Liver (tissue), 9 donors: ENCODE measurements around the gene ENTPD8. TPM values are rescaled to one million over a fixed set of nuclear protein-coding genes. Genes with fewer than 3 reads are reported as not detected.

ENCODE experiments used
- DNase-seq: peaks from one replicate; pipeline ENCODE4 v3.0.0-alpha.2; 2017; ENCODE audit warnings: low spot score
- H3K27ac ChIP-seq, 2 donors: one replicate each; pipeline ENCODE4 v1.7.0; 2013; ENCODE audit warnings: inconsistent platforms in 2 of 2, low read length in 2 of 2, control low read depth in 1 of 2, low read depth in 1 of 2, mild to moderate bottlenecking in 1 of 2
- H3K27me3 ChIP-seq, 4 donors: one replicate each; pipeline versions ENCODE4 v1.6.1 to v1.7.0; 2013; ENCODE audit warnings: low read length in 3 of 4, inconsistent platforms in 1 of 4, mild to moderate bottlenecking in 1 of 4, moderate library complexity in 1 of 4; ENCODE audit not compliant: control insufficient read depth in 4 of 4, insufficient read depth in 4 of 4
- H3K36me3 ChIP-seq, 4 donors: one replicate each; pipeline versions ENCODE4 v1.6.1 to v1.7.0; 2013; ENCODE audit warnings: low read length in 3 of 4, mild to moderate bottlenecking in 3 of 4, low read depth in 1 of 4, moderate library complexity in 1 of 4; ENCODE audit not compliant: control insufficient read depth in 4 of 4, insufficient read depth in 3 of 4
- H3K4me1 ChIP-seq, 4 donors: one replicate each; pipeline versions ENCODE4 v1.6.1 to v1.7.0; 2013; ENCODE audit warnings: low read length in 3 of 4, mild to moderate bottlenecking in 3 of 4, moderate library complexity in 1 of 4; ENCODE audit not compliant: control insufficient read depth in 4 of 4, insufficient read depth in 4 of 4
- H3K4me3 ChIP-seq, 3 donors: one replicate each; pipeline versions ENCODE4 v1.6.1 to v1.7.0; 2013; ENCODE audit warnings: low read length in 3 of 3, control low read depth in 1 of 3, low read depth in 1 of 3, mild to moderate bottlenecking in 1 of 3
- H3K9ac ChIP-seq, 2 donors: one replicate each; pipeline ENCODE4 v1.7.0; 2013; ENCODE audit warnings: low read length in 2 of 2, mild to moderate bottlenecking in 2 of 2, moderate library complexity in 2 of 2, control low read depth in 1 of 2, low read depth in 1 of 2
- H3K9me3 ChIP-seq, 4 donors: one replicate each; pipeline versions ENCODE4 v1.6.1 to v1.7.0; 2013; ENCODE audit warnings: low read length in 3 of 4; ENCODE audit not compliant: control insufficient read depth in 4 of 4
- EGR1 ChIP-seq, 2 donors: IDR thresholded peaks; 2 replicates each; pipeline ENCODE4 v1.6.1; 2016 to 2018; ENCODE audit warnings: antibody characterized with exemption in 2 of 2, low read depth in 2 of 2
- FOXA1 ChIP-seq: IDR thresholded peaks from 2 replicates; pipeline ENCODE4 v1.6.1; 2016; ENCODE audit warnings: antibody characterized with exemption
- FOXA2 ChIP-seq: IDR thresholded peaks from 2 replicates; pipeline ENCODE4 v1.6.1; 2016; ENCODE audit warnings: antibody characterized with exemption
- GABPA ChIP-seq, 2 donors: IDR thresholded peaks in 1 of 2; conservative IDR thresholded peaks in 1 of 2; 2 replicates each; pipeline ENCODE4 v1.6.1; 2016; ENCODE audit warnings: antibody characterized with exemption in 2 of 2, mild to moderate bottlenecking in 1 of 2, moderate library complexity in 1 of 2
- HNF4A ChIP-seq, 2 donors: conservative IDR thresholded peaks; 2 replicates each; pipeline ENCODE4 v1.6.1; 2016; ENCODE audit warnings: antibody characterized with exemption in 2 of 2, mild to moderate bottlenecking in 2 of 2
- HNF4G ChIP-seq: IDR thresholded peaks from 2 replicates; pipeline ENCODE4 v1.6.1; 2016; ENCODE audit warnings: antibody characterized with exemption
- JUND ChIP-seq, 2 donors: IDR thresholded peaks; 2 replicates each; pipeline ENCODE4 v1.6.1; 2016; ENCODE audit warnings: antibody characterized with exemption in 2 of 2
- NR2F2 ChIP-seq: IDR thresholded peaks from 2 replicates; pipeline ENCODE4 v1.6.1; 2016; ENCODE audit warnings: antibody characterized with exemption
- RAD21 ChIP-seq, 2 donors: IDR thresholded peaks; 2 replicates each; pipeline ENCODE4 v1.6.1; 2016; ENCODE audit warnings: antibody characterized with exemption in 2 of 2, mild to moderate bottlenecking in 2 of 2
- REST ChIP-seq: IDR thresholded peaks from 2 replicates; pipeline ENCODE4 v1.6.1; 2016; ENCODE audit warnings: antibody characterized with exemption, mild to moderate bottlenecking
- RXRA ChIP-seq, 2 donors: IDR thresholded peaks; 2 replicates each; pipeline ENCODE4 v1.6.1; 2017 to 2018; ENCODE audit warnings: antibody characterized with exemption in 2 of 2, mild to moderate bottlenecking in 1 of 2
- SP1 ChIP-seq: IDR thresholded peaks from 2 replicates; pipeline ENCODE4 v1.6.1; 2018; ENCODE audit warnings: antibody characterized with exemption, mild to moderate bottlenecking
- TAF1 ChIP-seq: conservative IDR thresholded peaks from 2 replicates; pipeline ENCODE4 v1.6.1; 2016; ENCODE audit warnings: antibody characterized with exemption, mild to moderate bottlenecking
- YY1 ChIP-seq: IDR thresholded peaks from 2 replicates; pipeline ENCODE4 v1.6.1; 2016; ENCODE audit warnings: antibody characterized with exemption, mild to moderate bottlenecking
- WGBS: extraction: QIAGEN DNeasy Blood & Tissue Kit; methylation state at CpG from one replicate; pipeline ENCODE4 v1.1.7; 2013; 5-methylcytosine and 5-hydroxymethylcytosine counted together
- polyA plus RNA-seq, 2 donors: library from polyadenylated mRNA; stranded (reverse) in 1 of 2; unstranded in 1 of 2; fragments of 200-250 nt in 1 of 2; fragments of >200 nt in 1 of 2; fragmentation: Nextera tagmentation in 1 of 2; extraction: Ambion mirVana in 1 of 2; gene quantifications; one replicate each; pipeline versions ENCODE4 v1.2.1 to v1.2.3, GENCODE V29; 2013 to 2015
- total RNA-seq, 2 donors: library from RNA; depleted of rRNA; stranded (reverse); fragments of >200 nt; gene quantifications; one replicate each; pipeline ENCODE4 v1.2.3, GENCODE V29; 2014
- TF ChIP-seq, protein P1 (sequence below): IDR thresholded peaks from 2 replicates; pipeline ENCODE4 v1.6.1; 2016; ENCODE audit warnings: antibody characterized with exemption
- TF ChIP-seq, protein P2 (sequence below): IDR thresholded peaks from 2 replicates; pipeline ENCODE4 v1.6.1; 2016; ENCODE audit warnings: antibody characterized with exemption
- TF ChIP-seq, protein P3 (sequence below): fragments of 150-350 bp; IDR thresholded peaks from 2 replicates; pipeline ENCODE4 v1.5.1; 2017; ENCODE audit warnings: improper control_type of control experiment, low read depth, low read length; ENCODE audit not compliant: missing input control
- donor health status: healthy.
- donor health status: healthy.
- donor health status: healthy.
- donor health status: healthy.
- donor health status: healthy.

Gene ENTPD8
- total and polyA plus RNA-seq, 4 donors: 1.6 to 6.2 (median 4.9) TPM

- 96% methylated on average over 15 of the region's 15 CpGs for WGBS
- no peak overlapping the region for H3K4me3 ChIP-seq
- no peaks in the 10 kb centered on the region for H3K36me3 ChIP-seq
- no peak overlapping the region for H3K9ac ChIP-seq
- peaks cover 6 to 13% (median 10%) of the 10 kb centered on the region in 4 donors for H3K4me1 ChIP-seq
- no peaks in the 10 kb centered on the region for H3K27me3 ChIP-seq
- no peak for TF ChIP-seq RAD21 (IDR thresholded peaks at IDR 0.05)
- TF ChIP-seq HNF4A (conservative IDR thresholded peaks at IDR 0.05): no peak
- TF ChIP-seq RXRA (IDR thresholded peaks at IDR 0.05): no peak
- TF ChIP-seq FOXA2: no peak
- TF ChIP-seq JUND (IDR thresholded peaks at IDR 0.05): no peak
- no peak for TF ChIP-seq TAF1
- TF ChIP-seq YY1: no peak
- TF ChIP-seq REST: no peak
- TF ChIP-seq, protein P1, sequence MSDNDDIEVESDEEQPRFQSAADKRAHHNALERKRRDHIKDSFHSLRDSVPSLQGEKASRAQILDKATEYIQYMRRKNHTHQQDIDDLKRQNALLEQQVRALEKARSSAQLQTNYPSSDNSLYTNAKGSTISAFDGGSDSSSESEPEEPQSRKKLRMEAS: no peak
- no peak for TF ChIP-seq HNF4G
- no peak for TF ChIP-seq NR2F2
- no peak for TF ChIP-seq GABPA (IDR thresholded peaks at IDR 0.05 in 1 of 2, conservative IDR thresholded peaks at IDR 0.05 in 1 of 2)
- TF ChIP-seq FOXA1: no peak
- TF ChIP-seq SP1: no peak
- TF ChIP-seq, protein P2, sequence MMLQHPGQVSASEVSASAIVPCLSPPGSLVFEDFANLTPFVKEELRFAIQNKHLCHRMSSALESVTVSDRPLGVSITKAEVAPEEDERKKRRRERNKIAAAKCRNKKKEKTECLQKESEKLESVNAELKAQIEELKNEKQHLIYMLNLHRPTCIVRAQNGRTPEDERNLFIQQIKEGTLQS: no peak
- no peak for TF ChIP-seq EGR1 (IDR thresholded peaks at IDR 0.05; ENCODE audit: low read depth in 2 of 2)
- TF ChIP-seq, protein P3, sequence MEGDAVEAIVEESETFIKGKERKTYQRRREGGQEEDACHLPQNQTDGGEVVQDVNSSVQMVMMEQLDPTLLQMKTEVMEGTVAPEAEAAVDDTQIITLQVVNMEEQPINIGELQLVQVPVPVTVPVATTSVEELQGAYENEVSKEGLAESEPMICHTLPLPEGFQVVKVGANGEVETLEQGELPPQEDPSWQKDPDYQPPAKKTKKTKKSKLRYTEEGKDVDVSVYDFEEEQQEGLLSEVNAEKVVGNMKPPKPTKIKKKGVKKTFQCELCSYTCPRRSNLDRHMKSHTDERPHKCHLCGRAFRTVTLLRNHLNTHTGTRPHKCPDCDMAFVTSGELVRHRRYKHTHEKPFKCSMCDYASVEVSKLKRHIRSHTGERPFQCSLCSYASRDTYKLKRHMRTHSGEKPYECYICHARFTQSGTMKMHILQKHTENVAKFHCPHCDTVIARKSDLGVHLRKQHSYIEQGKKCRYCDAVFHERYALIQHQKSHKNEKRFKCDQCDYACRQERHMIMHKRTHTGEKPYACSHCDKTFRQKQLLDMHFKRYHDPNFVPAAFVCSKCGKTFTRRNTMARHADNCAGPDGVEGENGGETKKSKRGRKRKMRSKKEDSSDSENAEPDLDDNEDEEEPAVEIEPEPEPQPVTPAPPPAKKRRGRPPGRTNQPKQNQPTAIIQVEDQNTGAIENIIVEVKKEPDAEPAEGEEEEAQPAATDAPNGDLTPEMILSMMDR: no peak
- no peak for DNase-seq
- H3K9me3 ChIP-seq: no peaks in the 10 kb centered on the region
- H3K27ac ChIP-seq: no peak overlapping the region
Measured at GRCh38 chr9:137403269-137403668, 37.9 kb downstream of the ENTPD8 start.

DNA sequence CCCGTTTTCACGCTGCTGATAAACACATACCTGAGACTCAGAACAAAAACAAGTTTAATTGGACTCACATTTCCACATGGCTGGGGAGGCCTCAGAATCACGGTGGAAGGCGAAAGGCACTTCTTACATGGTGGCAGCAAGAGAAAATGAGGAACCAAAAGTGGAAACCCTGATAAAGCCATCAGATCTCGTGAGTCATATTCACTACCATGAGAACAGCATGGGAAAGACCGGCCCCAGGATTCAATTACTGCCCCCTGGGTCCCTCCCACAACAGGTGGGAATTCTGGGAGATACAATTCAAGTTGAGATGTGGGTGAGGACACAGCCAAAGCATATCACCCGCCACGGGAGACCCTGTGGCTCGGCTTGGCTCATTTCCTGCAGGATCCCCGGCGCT is 38.4 kb downstream of the ENTPD8 start:
- DNase-seq: no peak
- H3K9ac ChIP-seq: no peak overlapping the region
- TF ChIP-seq, protein P2: no peak
- TF ChIP-seq HNF4A (conservative IDR thresholded peaks at IDR 0.05): no peak
- TF ChIP-seq HNF4G: no peak
- no peak for TF ChIP-seq TAF1
- TF ChIP-seq NR2F2: no peak
- H3K27ac ChIP-seq: no peak overlapping the region
- H3K4me3 ChIP-seq: no peak overlapping the region
- H3K9me3 ChIP-seq: no peaks in the 10 kb centered on the region
- no peaks in the 10 kb centered on the region for H3K27me3 ChIP-seq
- H3K4me1 ChIP-seq: peaks cover 6 to 13% (median 10%) of the 10 kb centered on the region in 4 donors
- H3K36me3 ChIP-seq: no peaks in the 10 kb centered on the region
- 92% methylated on average over 11 of the region's 11 CpGs for WGBS
